ENCODE results near the gene IFT43.
A peak's percentile ranks its signal among the peaks of the same experiment; 100 is the strongest.
"Not testable (repeated sequence)": the region's sequence is repeated elsewhere in the genome, so short reads cannot be mapped to it uniquely, and the experiment has no call there.

The IFT43 gene

DNA sequence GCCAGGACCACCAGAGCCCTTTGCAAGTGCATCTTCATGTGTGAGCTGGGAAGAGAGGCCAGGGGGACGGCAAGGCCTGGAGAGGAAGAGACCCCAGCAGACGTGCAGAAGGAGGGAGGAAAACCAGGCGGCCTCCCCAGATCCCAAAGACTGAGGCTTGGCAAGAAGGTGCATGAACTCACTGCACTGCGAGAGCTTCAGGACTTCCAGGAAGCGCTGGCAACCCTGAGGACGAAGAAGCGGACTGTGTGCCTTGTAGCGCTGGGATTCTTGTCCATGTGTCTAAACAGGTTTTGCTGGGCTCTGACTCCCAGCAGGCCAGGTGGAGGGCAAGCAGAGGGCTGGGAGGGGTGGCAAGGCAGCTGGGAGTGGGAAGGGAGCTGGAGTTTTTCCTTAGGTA, 4.7 kb upstream of the IFT43 start:
- DNase-seq (ENCODE audit: low spot score): no peak

DNA sequence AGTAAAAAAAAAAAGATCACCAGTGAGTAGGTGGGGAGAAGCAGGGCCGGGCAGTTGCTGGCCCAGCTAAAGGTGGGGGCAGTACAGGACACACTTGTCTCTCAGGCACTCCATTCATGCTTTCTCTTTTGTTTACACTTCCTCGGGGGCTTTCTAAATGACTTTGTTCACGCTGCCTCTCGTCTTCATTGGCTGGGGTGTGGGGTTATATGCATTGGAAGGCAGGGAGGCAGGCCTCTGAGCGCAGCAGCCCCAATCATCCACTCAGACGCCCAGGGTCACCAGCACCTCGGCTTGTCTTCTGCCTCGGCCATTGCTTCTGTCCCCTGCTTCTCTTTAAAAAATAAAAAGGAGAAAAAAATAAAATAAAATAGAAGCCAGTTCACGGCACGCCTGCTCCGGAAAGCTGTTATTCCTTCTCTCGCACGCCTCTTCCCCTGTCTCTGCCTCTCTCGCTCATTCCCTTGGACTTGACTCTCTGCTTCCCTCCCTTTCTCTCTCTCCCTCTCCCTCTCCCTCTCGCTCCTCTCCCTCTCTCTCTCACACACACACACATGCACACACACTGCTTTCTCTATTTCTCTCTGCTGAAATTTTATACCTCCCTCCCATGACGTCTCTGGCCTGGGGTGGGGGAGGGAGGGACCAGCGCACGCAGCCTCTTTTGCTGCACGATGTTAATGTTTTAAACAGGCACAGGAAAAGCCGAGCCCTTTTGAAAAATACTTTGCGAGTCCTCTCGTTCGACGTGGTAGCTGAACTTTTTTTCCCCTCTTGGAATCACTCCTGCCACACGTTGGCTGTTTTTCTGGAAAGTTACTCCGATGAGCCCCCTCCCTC, 3.9 kb upstream of the IFT43 start, which contains the start of gene TGFB3:
Gene TGFB3 (minus strand): TSS at position 570 of the 840 bp plus-strand sequence. CDS start 1,102 bp downstream, outside the sequence.
- peak; percentile 87 for DNase-seq (ENCODE audit: low spot score)

DNA sequence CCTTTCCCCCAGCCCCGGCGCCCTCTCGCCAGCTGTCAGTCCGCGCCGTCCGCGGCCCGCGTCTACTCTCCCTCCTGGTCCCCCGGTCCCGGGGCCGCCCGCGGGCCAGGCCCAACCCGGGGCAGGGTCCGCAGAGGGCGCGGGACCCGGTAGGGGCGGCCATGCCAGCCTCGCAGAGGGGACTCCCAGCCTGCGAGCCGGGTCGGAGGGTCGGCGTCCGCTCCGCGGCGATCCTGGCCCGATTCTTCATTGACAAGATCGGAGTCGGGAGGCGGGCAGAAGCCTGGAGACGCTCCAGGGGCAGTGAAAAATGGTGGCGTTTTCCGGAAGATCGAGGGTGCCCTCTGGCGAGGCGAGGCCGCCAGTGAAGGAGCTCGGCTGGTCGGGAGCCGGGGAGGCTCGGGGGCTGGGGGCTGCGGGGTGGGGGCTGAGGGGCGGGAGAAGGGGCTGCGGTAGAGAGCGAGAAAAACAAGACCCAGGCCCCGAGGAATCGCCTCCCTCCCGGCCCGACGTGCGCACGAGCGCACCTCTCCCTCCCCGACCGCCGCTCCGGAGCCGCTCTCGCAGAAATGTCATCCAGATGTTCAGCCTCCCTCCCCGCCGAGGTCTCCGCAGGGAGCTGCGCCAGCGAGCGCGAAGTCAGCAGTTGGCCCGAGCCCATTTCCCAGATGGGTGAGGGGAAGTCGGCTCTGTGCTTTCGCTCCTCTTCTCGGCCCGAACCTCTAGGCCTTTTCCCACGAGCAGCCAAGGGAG, 3.1 kb upstream of the IFT43 start:
- DNase-seq (ENCODE audit: low spot score): peak; percentile 89

DNA sequence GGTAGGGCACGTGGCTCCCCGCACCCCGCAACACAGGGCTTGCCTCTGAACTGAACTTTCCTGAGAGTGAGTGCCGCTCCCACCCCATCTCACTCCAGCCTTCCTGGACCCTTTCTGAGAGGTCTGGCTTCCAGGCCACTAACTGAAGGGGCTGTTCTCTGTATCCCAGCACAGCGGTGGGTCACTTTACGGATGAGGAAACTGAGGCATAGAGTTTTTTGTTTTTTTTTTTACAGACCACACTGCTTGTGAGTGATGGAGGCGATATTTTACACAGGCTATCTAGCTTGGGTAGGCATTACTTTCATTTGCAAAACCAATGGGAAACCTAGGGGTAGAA, 2.6 kb upstream of the IFT43 start:
- no peak for DNase-seq (ENCODE audit: low spot score)

DNA sequence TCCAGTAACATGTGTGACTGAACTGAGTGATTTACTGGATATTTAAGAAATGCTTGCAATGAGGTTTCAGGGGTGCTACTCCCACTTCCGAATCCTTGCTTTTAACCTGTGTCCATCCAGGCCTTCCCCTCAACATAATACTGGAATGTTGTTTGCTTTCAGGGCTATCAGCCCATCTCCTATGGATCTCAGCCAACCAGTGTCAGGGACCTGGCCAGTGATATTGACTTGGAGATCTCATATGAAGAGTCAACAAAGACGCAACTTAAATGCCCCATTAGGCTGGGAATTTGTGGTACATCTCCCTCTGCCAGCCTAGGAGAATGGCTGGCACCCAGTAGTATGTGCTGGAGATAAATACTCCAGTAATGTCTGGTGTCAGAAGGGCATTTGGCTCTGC, 889 bp upstream of the IFT43 start:
- no peak for DNase-seq (ENCODE audit: low spot score)

DNA sequence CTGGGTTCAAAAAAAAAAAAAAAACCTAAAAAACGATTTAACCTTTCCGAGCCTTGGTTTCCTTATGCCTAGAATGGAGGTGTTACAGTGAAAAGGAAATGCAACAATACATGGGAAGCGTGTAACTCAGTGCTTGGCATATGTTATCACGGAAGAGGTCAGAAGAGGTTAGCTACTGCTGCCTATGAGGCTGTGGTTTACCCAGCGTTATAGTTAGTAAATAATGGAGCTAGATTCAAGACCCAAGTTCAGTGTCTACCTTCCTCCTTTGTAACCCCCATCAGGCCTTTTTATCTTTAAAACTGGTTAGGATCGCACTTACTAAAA, 839 bp downstream of the IFT43 start:
- no peak for DNase-seq (ENCODE audit: low spot score)

DNA sequence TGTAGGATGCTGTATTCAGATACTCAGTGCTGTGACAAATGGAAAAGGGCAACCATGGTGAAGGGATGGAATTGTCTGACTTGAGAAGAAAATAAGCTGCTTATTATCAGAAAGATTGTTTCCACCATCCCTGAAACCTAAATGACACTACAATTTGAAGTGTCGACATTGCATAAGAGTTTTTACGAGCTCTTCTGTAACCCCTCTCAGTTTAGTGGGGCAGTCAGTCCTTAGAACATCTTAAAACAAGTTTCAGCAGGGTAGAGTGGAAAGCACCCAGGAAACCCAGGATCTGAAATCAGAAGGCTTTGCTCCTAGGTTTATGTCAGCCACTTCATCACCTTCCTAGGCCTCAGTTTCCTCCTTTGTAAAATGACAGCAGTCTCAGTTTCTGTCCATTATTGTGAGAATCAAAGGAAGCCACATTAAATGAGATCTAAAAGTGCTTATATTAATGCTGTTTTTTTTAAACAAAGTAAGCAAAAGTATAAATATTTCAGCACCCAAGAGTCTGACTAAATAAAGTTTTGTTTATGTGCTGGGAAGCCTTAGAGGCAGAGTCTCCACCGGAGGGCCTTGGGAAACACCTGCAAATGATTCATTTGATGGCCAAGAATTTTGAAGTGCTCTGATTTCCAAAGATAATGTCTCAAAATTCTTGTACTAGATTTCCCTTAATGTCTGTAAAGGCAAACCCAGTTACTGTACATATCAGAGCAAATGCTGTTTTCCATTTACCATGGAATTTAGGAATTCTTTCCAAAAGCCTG, 1.8 kb downstream of the IFT43 start:
- no peak for DNase-seq (ENCODE audit: low spot score)

DNA sequence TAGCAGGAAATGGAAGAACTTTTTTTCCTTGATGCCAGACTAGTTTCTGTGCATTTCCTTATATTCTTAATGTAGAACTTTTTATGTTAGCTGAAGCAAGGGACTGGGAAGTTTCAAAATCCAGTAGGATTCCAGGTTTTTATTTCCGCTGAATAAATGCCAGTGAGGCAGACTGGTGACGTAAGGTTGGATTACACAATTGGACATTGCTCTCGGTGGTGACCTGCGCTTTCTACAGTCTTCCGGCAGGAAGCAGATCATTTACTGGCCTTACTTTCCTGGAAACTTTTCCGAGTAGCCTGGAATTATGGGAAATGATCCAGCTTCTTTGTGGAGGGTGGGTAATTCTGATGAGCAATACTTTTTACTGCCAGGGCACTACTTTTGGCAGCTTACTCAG, 3.6 kb downstream of the IFT43 start:
- peak; percentile 74 for DNase-seq (ENCODE audit: low spot score)

DNA sequence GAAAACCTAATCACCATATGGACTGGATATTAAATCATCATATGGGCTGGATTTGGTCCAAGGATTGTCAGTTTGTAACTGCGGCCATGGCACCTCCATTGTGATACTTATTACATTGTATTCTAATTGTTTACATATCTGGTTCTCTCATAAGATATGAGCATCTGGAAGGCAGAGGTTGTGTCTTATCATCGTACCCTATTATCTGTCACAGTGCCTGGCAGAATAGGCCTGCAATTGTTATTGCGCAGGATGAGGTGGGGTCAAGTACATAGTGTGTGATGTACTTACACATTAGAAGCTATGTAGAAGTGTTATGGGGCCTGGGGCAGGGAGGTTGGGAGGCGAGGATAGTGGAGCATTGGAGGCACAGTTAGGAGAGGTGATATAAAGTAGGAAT, 4.7 kb downstream of the IFT43 start:
- DNase-seq (ENCODE audit: low spot score): no peak

DNA sequence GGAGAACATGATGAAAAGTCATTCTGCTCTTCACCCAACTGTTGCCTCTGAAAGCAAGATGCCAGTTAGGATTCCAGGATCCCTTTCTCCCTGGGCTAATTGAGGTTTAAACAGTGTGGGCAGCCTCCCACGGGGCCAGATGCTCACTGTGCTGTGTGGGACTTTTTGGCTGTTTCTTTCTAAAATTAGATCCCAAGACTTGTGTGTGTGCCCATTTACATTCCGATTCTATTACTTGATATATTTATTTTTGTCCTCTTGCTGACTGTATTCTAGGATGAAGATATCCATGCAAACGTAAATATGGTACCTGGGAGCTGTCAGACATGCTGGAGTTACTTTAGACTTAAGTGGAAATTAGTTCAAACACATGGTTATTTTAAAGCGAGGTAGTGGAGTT, 6.2 kb downstream of the IFT43 start:
- peak; percentile 52 for DNase-seq (ENCODE audit: low spot score)

DNA sequence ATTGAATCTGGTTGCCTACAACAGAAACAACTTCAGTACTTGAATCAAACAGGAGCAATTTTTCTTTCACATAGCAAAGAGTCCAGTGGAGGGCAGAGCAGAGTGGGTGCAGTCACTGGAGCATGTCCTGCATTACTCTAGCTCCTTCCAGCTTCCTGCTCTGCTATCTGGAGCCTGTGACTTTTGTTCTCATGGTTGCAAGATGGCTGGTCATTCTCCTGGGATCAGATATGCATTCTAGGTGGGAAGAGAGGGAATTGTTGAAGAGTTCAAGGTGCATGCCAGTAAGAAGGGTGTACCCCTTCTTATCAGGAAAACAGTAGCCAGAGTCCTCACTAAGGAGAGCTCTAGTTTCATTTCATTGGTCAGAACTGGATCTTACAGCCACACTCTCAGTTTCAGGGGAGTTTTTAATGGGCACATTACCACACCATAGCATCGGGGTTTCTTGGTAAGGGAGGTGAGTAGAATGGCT, 8.0 kb downstream of the IFT43 start:
- no peak for DNase-seq (ENCODE audit: low spot score)

DNA sequence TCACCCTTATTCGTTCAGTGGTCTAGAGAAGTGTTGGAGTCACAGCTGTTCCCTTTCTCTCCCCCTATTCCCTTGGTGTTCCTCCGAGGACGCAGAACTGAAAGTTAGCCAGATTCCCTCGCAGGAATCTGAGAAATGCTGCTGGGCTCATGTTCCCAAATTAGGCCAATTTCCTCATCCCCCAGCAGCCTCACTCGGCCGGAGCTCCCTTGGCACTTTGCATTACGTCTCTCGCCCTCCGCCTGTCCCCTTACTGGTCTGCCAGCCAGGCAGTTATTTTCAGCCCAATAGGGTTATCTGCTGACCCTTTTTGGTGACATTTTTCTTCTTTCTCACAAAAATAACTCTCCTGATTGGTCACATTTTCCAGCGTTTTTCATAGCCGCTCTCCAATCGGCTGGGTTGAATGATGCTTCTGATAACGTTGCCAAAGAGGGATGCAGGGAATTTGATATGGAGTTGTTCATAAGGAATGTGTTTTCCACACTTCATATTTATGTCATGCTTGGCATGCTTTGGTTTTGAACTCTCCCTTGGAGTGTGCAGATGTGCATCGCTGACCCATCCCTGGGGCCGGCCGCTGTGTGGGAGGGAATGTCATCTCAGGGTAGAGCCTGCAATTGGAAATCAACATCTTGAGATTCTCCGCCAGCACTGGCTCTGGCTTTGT, 9.9 kb downstream of the IFT43 start:
- DNase-seq (ENCODE audit: low spot score): peak; percentile 71

DNA sequence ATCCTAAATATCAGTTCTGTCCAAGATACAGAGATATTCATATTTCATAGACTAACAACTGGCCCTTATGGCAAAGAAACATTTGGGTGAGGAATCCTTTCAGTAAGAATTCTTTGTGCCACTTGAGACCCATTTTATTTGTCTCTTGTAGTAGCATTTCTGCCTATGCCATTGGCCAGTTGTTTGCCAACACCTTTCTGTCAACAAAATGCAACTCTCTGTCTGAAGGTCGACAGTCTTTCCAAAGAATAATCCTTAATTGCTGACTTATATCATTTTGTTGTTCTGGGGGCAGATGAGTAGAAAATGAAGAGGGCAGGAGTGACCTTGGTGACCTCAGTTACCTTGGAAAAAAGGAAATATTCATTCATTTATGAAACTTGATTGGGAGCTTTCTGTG, 10.9 kb downstream of the IFT43 start:
- no peak for DNase-seq (ENCODE audit: low spot score)

DNA sequence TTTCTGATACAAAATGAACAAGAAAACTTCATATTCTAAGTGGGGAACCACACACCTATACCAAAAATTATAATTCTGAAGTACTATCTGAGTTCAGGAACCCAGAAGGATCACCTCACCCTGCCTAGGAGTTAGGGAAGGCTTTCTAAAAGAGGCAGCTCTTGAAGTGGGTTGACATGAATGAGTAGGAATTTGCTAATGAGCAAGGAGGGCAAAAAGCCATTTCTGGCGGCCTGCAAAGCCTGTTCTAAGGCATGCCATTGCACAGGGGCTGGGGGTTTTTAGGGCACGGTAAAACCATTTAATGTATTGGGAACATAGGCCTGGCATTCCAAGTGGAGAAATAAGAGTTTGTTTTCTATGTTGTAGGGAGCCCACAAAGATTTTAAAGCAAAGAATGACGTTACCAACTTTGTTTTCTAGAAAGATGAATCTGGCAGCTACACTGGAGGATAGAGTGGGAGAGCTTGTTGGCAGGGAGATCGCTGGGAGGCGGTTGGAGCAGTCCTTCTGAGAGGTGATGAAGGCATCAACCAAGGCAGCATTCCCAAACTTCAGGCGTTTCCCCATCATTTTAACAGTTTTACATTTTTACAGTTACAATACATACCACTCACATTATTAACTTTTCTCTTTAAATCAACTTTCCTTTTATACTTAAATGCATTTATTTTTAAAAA, 14.1 kb downstream of the IFT43 start:
- no peak for DNase-seq (ENCODE audit: low spot score)

DNA sequence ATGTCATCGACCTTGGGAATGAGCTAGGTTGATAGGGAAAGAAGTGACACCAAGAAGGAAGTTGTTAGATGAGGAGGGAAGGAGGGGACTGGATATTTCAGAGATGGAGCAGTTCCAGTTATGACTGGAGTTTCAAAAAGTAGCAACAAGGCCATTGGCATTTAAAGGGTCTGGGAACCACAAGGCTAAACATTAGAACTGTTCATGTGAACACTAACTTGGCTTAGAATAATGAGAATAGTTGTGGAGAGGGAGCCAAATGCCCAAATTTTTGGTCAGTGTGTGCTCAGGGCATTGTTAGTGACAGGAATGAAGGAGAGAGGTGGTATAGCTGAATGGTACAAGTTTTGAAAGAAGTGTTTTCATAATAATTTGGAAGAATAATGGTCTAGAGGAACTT, 16.8 kb downstream of the IFT43 start:
- DNase-seq (ENCODE audit: low spot score): no peak

DNA sequence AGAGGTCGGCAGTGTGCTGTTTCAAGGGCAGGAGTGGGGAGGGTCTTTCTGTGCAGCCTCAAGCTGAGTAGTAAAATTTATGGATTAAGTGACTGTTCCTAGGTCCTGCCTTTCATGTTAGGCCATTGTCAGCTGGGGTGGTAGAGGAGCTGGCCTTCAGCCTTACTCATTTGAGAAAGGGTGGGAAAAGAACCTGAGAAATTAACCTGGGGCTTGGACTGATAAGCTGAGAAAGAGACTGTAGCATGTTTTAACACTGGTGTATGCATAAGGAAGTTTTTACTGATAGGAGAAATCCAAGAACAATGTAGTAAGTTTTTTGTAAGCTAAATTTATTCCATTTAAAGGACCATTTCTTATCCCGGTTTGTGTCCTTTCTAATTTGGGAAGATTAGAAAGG, 20.7 kb downstream of the IFT43 start:
- no peak for DNase-seq (ENCODE audit: low spot score)

DNA sequence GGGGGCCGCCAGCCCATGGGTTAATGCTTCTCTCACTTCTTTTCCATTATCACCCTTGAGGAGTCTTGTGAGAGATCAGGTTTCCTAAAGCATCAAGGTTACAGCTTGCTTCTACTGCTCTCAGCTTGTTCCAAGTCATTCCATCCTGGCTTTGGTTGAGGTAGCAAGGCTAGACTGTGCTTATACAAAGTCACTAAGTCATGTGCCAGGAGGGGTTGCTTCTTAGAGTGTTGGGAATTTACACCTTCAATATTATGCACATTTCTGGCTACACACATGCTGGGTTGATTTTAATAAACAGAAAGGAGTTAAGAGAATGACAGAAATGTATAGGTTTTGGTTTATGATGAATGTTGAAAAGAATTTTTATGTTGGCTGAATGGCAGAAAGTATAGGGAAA, 21.8 kb downstream of the IFT43 start:
- DNase-seq (ENCODE audit: low spot score): no peak

DNA sequence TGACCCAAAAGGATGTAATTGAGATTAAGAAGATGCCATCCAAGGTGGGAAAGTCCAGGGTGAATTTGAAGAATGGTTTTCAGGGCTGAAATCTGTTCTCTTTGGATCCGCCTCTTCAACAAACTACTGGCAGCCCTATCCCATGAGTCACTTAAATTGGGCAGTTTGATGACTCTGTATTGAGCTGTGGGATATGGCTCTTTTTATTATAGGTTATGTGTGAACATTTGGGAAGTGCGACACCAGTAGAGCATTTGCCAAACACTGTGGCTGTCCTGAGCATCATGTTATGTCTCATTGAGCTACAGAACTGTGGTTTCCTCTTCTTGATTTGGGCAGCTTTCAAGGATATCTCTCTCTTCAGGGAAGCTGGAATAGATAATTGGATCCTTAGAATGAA, 22.3 kb downstream of the IFT43 start:
- DNase-seq (ENCODE audit: low spot score): peak; percentile 42

DNA sequence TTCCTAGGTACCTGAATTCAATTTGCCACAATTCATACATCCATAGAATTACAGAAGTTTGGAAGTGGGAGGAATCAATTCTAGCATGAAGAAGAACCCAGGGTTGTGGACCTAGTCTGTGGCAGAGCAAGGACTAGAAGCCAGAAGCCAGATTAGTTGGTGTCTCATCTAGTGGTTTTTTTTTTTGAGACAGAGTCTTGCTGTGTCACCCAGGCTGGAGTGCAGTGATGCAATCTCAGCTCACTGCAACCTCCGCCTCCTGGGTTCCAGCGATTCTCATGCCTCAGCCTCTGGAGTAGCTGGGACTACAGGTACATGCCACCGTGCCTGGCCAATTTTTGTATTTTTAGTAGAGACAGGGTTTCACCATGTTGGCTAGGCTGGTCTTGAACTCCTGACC, 24.1 kb downstream of the IFT43 start:
- not testable (repeated sequence) for DNase-seq (ENCODE audit: low spot score)

DNA sequence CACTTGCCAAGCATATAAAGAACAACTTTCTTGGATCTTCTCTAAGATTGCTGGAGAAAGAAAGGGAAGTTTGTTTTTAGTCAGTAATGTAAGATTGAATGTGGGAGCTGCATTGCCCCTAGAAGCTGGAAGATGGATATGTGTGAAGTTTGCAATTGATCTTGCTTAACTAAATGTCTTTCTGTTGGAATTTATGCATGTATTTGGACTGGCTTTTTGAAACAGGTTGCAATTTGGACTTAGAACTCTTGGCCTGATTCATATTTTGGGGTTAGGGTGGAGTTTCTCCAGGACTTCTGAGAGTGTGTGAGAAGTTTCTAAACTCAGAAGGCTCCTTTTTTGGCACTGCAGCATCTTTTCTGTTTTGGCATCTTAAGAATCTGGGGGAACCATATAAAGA, 26.4 kb downstream of the IFT43 start:
- no peak for DNase-seq (ENCODE audit: low spot score)

DNA sequence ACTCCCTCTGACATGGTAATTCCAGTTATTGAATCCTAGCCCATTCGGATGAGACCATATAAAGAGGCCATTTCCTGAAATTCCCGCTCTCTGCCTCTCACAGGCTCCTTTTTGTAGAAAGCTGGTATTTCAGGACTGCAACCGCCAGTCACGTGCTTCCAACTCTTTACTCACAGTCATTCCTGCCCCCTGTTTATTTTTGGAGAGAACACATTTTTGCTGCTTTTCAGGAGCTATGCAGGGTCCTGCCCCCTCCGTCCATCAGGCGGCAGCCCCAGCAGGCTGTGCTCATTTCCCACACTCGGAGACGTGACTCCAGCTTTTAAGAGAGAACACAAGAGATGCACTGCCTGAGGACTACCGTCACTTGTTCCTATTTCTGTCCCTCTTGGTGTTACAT, 26.8 kb downstream of the IFT43 start:
- DNase-seq (ENCODE audit: low spot score): no peak

DNA sequence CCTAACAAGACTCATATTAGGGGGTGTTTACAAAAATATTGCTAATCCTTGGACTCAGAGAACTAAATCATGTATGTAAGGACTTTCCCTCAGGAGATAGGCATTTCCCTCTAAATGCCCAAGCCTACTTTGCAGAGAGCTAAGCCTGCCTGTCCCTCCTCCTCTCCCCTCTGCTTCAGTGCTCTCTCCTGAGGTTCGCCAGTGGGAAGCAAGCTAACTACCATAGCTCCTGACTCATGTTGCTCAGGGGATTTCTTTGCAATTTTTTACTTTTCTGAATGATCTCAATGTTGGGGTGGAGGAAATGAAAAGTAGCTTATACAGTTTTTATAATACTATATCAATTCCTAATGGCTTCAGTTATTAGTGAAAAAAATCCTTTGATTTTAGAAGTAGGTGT, 29.6 kb downstream of the IFT43 start:
- DNase-seq (ENCODE audit: low spot score): no peak
